Peyer's patch (tissue), 4 donors: ENCODE data around the gene MYMK. TPM values are rescaled to one million over a fixed set of nuclear protein-coding genes. Genes with fewer than 3 reads are reported as not detected.

Experiments used
- DNase-seq, 3 donors: peaks; one replicate each; pipeline ENCODE4 v3.0.0-alpha.2; 2017 to 2019
- H3K27ac ChIP-seq, 4 donors: fragments of 200-600 bp; sonication (generic); one replicate each; pipeline ENCODE4 v1.5.1; 2016 to 2019
- H3K27me3 ChIP-seq, 2 donors: fragments of 200-600 bp; sonication (generic); one replicate each; pipeline ENCODE4 v1.5.1; 2019
- H3K36me3 ChIP-seq, 3 donors: fragments of 200-600 bp; sonication (generic); one replicate each; pipeline ENCODE4 v1.5.1; 2016 to 2019
- H3K4me1 ChIP-seq, 4 donors: fragments of 200-600 bp; sonication (generic); one replicate each; pipeline ENCODE4 v1.5.1; 2016 to 2019
- H3K4me3 ChIP-seq, 4 donors: fragments of 200-600 bp; sonication (generic); 1 replicate in 3 of 4; 2 replicates in 1 of 4; pipeline ENCODE4 v1.5.1; 2016 to 2019; ENCODE audit warnings: mild to moderate bottlenecking in 1 of 4
- H3K9me3 ChIP-seq, 4 donors: fragments of 200-600 bp; sonication (generic); one replicate each; pipeline ENCODE4 v1.5.1; 2016 to 2019; ENCODE audit warnings: mild to moderate bottlenecking in 1 of 4
- POLR2A ChIP-seq, 2 donors: fragments of 450-650 bp; IDR thresholded peaks; one replicate each; pipeline ENCODE4 v1.5.1; 2017; ENCODE audit warnings: antibody characterized with exemption in 2 of 2, mild to moderate bottlenecking in 2 of 2, moderate library complexity in 2 of 2
- total RNA-seq, 4 donors: library from RNA; depleted of rRNA; stranded (reverse); fragments of >200 nt; gene quantifications; one replicate each; pipeline ENCODE4 v1.1.0, GENCODE V29; 2016
- TF ChIP-seq, protein P1 (sequence below), 6 experiments: fragments of 450-650 bp in 4 of 6; fragments of 200-600 bp in 2 of 6; sonication (generic) in 1 of 6; IDR thresholded peaks; one replicate each; pipeline ENCODE4 v1.5.1; 2017 to 2019; ENCODE audit warnings: antibody characterized with exemption in 6 of 6, mild to moderate bottlenecking in 3 of 6, moderate library complexity in 1 of 6

Gene MYMK
- total RNA-seq, 4 donors from 2014 or later, result not detected

GRCh38 chr9:133487331-133487725 is 37.4 kb downstream of the MYMK start:
- TF ChIP-seq POLR2A (IDR thresholded peaks at IDR 0.05), result no peak
- TF ChIP-seq, protein P1, sequence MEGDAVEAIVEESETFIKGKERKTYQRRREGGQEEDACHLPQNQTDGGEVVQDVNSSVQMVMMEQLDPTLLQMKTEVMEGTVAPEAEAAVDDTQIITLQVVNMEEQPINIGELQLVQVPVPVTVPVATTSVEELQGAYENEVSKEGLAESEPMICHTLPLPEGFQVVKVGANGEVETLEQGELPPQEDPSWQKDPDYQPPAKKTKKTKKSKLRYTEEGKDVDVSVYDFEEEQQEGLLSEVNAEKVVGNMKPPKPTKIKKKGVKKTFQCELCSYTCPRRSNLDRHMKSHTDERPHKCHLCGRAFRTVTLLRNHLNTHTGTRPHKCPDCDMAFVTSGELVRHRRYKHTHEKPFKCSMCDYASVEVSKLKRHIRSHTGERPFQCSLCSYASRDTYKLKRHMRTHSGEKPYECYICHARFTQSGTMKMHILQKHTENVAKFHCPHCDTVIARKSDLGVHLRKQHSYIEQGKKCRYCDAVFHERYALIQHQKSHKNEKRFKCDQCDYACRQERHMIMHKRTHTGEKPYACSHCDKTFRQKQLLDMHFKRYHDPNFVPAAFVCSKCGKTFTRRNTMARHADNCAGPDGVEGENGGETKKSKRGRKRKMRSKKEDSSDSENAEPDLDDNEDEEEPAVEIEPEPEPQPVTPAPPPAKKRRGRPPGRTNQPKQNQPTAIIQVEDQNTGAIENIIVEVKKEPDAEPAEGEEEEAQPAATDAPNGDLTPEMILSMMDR (IDR thresholded peaks at IDR 0.05), result no peak
- no peak for DNase-seq
- Histone ChIP-seq H3K4me1 (peaks cover 0 to 6% (median 0%) of the 10 kb centered on the region in 4 donors), H3K4me3 (no peak overlapping the region), H3K9me3 (no peaks in the 10 kb centered on the region), H3K27me3 (no peaks in the 10 kb centered on the region), H3K27ac (no peak overlapping the region), H3K36me3 (no peaks in the 10 kb centered on the region)

DNA sequence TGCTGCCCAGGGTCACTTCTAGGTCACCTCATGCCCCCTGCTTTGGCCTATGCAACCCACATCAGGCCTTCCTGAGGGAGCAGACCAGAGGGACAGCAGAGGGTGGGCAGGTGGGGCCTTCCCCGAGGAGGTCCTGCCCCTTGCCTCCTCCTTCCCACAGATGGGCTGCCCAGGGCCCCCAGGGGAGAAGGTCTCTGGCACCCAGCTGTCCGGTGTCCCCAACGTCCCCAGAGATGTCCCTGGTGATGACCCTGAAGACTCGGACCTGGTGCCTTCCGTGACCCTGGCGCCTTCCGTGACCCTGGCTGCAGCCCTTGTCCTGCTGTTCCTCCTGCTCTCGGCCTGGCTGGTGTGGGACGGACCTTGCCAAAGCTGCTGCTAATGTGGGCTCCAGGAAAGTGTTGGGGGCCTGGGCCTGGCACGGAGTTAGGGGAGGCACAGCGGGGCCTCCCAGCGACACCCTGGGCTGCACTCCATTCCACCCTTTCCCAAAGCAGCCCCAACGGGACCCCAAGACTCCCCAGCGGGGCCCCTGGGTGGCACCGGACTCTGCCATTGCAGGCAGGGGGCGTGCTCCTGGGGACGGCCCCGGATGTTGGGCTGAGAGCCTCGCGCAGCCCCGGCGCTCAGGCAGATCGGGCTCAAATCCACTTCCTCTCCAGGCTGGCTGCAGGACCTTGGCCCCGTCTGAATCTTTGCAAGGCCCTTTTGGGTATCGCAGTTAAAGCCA is 39.1 kb downstream of the MYMK start:
- Histone ChIP-seq H3K9me3 (no peaks in the 10 kb centered on the region), H3K27me3 (no peaks in the 10 kb centered on the region), H3K4me3 (peak overlapping the region in 1 of 4 donors; percentile 3), H3K36me3 (no peaks in the 10 kb centered on the region), H3K27ac (peak overlapping the region in 1 of 4 donors; percentile 17), H3K4me1 (peaks cover 0 to 6% (median 0%) of the 10 kb centered on the region in 4 donors)
- TF ChIP-seq, protein P1 (IDR thresholded peaks at IDR 0.05), result no peak
- no peak for TF ChIP-seq POLR2A (IDR thresholded peaks at IDR 0.05)
- peak in 1 of 3 donors; percentile 30 for DNase-seq

- Histone ChIP-seq H3K4me3 (no peak overlapping the region), H3K27me3 (no peaks in the 10 kb centered on the region), H3K4me1 (peaks cover 0 to 6% (median 0%) of the 10 kb centered on the region in 4 donors), H3K36me3 (no peaks in the 10 kb centered on the region), H3K27ac (no peak overlapping the region), H3K9me3 (no peaks in the 10 kb centered on the region)
- TF ChIP-seq POLR2A (IDR thresholded peaks at IDR 0.05), result no peak
- TF ChIP-seq, protein P1 (IDR thresholded peaks at IDR 0.05), result no peak
- DNase-seq, result no peak
Measured at GRCh38 chr9:133484671-133485437, 39.9 kb downstream of the MYMK start.

DNA sequence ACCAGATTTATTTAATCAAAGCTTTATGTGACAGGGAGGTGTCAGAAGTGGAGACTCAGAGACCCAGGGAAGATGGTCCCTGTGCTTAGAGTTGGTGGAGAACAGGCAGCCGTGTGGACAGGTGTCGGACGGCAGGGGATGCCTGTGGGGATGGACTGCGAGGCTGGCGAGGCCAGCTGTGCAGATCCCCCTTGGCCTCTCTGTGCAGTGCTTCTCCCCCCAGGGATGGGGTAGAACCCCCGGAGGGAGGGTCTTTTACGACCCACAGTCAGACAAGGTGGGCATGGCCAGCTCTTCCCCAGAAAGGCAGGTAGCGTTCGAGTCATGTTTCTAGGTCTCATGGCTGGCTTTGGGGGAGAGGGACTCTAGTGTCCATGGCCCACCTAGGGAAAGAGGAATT is 41.1 kb downstream of the MYMK start:
- no peak for DNase-seq
- no peak for TF ChIP-seq POLR2A (IDR thresholded peaks at IDR 0.05)
- TF ChIP-seq, protein P1 (IDR thresholded peaks at IDR 0.05), result no peak
- Histone ChIP-seq H3K27me3 (no peaks in the 10 kb centered on the region), H3K4me3 (no peak overlapping the region), H3K27ac (no peak overlapping the region), H3K9me3 (no peaks in the 10 kb centered on the region), H3K4me1 (peaks cover 0 to 15% (median 6%) of the 10 kb centered on the region in 4 donors), H3K36me3 (no peaks in the 10 kb centered on the region)

- peak within 1 kb of the TSS; percentile 55 to 75 (median 64) for H3K4me3 ChIP-seq
- peak within 1 kb of the TSS; percentile 36 to 91 (median 58) for H3K27ac ChIP-seq
- peak in 1 of 2 donors; percentile 10 for TF ChIP-seq POLR2A (IDR thresholded peaks at IDR 0.05)
- TF ChIP-seq, protein P1 (IDR thresholded peaks at IDR 0.05), result no peak
- no peaks in the 10 kb centered on the region for H3K36me3 ChIP-seq
- peak; percentile 85 to 95 (median 94) for DNase-seq
- H3K9me3 ChIP-seq, result no peaks in the 10 kb centered on the region
- H3K4me1 ChIP-seq, result peaks cover 0 to 15% (median 9%) of the 10 kb centered on the region in 4 donors
- H3K27me3 ChIP-seq, result no peaks in the 10 kb centered on the region
Measured at GRCh38 chr9:133478851-133479711, 45.7 kb downstream of the MYMK start, which contains the start of gene SLC2A6. TSS of gene SLC2A6 (minus strand) at chr9:133479099. CDS start at chr9:133479059, 40 bp downstream.
